GM18502 (cell line): ENCODE results near the gene KCNB1.

Experiments used
- ATAC-seq: cut with Tn5 transposase; IDR thresholded peaks from one replicate; pipeline ENCODE4 v1.9.1; 2021; ENCODE audit warnings: mild to moderate bottlenecking; ENCODE audit not compliant: unreplicated experiment, poor library complexity

The KCNB1 gene

DNA sequence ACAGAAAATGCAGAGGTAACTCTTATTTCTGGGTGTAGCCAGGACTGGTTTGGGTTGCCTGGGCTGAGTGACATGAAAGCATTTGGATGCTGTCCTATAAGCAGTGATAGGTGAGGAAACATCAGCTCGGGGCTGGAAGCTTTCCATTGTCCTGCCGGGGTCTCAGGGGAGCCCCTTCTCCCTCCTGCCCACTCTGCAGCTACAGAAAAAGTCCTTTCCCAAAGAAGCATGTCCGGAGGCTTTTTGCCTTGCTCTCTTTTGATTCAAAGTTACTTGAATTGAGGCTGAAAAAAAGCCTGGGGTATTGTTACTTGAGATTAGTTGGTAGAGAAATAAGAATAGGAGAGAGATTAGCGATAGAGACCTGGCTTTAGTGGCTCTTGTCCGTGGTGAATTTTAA lies 113.9 kb downstream of the KCNB1 start:
- no peak for ATAC-seq

DNA sequence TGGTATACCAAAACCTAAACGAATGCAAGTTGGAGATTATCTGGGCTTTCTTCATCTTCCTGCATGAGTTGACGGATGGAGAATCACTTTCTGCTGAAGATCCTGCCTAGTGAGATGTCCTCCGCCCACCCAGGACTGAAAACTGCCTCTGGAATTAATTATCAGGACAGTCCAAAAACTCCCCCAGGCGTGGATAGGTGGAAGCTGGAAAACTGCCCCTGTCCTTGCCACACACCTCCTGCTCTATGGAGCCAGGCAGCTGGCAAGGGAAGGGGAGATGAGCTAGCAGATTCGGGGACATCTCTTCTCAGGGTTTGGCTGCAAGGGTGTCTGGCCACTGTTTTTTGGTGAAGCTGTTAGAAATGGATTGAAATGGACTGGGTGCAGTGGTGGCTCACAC lies 115.4 kb downstream of the KCNB1 start:
- ATAC-seq = no peak

DNA sequence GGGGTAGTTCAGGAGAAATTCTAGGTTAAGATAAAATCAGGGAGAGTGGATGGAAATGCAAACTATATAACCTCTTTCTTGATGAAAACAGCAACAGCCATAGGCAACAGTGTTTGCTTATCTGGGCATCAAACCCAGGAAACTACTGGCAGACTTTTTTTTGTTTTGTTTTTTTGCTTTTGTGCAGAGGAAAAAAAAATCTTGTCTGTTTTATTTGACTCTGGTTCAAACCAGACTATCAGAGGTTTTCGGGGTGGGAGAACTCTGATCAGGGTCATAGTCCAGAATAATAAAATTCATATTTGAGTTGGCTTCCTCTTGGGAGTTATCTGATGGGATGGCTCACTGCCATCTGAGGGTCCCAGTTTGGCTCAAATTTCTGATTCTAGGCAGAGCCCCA lies 115.8 kb downstream of the KCNB1 start:
- no peak for ATAC-seq

DNA sequence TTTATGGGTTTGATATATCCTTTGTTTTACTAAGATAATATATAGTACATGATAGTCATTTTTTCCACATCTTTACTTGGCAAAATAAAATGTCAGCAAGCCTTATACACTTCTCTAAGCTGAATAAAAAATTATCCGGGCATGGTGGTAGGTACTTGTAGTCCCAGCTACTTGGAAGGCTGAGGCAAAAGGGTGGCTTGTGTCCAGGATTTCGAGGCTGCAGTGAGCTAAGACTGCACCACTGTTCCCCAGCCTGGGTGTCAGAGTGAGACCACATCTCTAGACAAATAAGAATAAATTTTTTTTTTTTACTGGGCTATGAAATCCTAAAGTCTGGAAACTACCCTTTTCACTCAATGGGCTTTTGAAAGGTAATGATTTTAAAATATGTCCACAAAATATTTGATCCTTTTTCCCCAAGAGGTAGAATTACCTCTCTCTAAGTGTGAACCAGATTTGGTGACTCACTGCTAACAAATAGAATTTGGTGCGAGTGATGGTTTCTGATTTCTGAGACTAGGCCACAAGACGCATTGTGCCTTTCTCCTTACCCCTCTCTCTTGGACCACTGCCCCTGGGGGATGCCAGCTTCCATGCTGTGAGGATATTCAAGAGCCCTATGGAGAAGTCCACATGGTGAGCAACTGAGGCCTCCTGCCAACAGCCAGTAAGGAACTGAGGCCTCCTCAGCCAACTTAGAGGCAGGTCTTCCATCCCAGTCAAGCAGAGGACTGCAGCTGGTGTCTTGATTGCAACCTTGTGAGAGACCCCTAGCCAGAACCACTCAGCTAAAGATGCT lies 120.4 kb downstream of the KCNB1 start:
- no peak for ATAC-seq

DNA sequence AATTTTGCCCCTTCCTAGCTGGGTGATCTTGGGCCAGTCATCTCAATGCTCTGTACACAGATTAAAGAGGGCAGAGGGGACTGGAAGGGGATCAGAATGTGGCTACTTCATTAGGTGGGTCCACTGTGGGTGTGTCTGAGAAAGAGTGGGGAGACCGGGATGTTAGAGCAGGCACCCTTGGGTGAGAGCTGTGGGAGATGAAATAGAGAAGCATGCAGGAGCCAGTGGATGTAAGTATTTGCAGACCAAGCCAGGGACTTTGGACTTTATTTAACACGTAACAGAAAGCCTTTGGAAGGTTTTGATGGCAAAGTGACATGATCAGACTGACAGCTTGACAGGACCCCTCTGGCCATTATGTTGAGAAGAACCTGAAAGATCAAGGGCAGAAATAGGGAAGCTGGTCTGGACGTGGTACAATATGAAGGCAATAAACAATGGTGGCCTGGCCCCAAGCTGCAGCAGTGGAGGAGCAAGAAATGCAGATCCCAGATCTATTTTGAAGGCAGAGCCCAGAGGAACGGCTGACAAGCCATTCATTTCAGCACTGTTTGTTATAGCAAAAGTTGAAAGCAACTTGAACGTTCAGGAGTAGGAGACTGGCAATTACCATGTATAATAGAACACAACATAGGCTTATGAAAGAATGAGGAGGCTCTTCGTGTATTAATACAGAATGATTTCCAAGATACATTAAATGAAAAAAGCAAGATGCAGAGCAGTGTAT lies 122.1 kb downstream of the KCNB1 start:
- ATAC-seq = no peak

DNA sequence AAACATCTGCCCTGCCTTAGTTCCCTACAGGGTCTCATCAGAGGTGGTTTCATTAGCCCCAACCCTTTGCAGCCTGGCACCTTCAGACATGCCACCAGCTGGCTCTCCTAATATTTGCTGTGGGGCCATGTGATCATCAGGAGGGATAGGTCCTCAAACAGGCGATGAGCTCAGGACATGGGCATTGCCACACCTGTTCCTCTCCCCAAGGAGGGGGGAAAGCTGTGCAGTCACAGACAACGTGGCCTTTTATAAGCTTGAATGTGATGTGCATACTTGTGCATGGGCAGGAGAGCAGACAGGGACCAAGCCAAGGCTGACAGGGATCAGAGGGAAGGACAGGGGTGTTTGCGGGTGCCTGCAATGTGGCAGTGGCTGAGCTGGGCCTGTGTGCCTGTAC lies 125.8 kb downstream of the KCNB1 start:
- no peak for ATAC-seq

DNA sequence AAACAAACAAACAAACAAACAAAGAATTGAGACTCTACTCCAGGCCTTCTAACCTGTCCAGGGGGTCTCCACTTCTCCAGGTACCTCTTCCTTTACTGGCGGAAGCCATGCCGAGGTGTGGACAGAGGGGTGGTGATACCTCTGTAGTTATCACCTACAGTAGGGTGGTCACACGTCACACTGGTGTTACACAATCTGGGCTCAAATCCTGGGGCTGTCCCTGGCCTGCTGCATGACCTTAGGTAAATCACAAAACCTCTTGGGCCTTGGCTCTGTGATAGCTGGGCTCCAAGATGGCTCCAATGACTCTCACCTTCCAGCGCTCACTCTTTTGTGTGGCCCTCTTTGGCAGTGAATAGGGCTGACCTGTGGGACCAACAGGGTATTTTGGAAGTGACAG lies 127.8 kb downstream of the KCNB1 start:
- ATAC-seq = no peak

DNA sequence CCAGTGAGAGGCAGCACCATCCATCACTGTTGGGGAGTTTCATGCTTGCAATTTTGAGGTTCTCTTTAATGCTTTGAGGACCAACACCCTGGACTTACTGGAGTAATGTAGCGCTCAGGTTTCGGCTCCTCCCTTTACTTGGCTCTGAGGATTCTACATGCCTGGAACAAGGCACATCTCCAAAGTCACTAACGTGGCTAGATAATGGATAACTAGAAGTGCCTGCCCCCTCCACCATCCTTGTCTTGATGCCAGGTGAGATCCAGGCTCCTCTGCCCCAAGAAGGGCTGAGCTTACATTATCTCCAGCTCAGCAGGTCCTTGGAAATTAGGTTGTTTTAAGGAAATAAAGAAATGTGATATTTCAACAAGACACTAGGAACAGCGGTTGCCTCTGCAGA lies 129.1 kb downstream of the KCNB1 start:
- no peak for ATAC-seq

DNA sequence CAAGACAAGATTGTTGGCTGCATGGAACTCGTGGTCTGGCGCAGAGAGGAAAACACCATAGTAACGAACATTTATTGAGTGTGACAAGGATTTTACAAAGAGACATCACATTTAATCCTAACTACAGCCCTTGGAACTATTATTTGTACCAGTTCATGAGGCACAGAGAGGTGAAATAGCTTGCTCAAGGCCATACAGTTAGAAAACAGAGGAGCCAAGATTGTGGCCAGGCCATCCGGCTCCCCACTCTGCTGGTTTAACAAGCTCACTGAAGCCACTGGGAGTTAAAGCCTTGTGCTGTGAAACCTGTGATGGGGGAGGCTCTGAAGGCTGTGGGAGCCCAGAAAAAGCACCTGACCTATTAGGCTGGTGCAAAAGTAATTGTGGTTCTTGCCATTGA lies 129.7 kb downstream of the KCNB1 start:
- ATAC-seq = no peak

DNA sequence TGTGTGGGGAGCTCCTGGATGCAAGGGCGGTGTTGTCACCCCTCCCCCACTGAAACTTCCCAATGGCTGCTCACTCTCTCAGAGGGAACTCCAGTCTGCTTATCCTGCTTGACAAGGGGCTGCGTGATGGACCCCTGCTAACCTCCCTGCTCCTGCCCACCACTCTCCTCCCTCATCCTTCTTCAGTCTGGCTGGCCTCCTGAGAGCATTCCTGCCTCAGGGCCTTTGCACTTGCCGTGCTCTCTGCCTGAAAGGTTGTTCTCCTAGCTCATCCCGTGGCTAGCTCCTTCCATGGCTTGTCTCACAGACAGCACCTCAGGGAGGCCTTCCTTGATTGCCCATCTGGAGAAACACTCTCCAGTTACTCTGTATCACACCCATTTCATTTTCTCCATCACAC lies 130.7 kb downstream of the KCNB1 start:
- no peak for ATAC-seq

DNA sequence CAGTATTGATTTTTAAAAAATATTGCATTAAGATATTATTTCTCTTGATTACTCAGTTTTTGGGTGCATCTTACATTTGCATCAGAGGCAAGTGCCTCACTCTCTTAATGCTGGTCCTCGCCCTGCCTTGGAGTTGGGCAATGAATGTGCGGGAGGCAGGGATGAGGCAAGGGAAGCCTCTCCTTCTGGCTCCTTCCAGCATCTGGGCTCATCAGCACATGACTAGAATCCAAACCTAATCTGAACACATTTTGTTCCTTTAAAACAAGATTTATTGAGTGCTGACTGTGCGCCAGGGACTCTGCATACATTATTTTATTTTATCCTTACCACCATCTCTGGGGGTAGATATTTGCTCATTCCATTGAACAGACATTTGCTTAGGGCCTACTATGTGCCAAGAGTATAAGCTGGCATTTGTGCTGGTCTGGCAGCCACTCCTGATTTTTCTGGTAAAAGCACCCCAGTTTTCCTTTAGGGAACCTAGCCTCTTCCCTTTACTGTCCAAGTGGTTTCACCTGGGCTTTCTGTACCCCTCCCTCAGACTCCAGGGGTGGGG lies 132.7 kb downstream of the KCNB1 start:
- ATAC-seq = no peak

DNA sequence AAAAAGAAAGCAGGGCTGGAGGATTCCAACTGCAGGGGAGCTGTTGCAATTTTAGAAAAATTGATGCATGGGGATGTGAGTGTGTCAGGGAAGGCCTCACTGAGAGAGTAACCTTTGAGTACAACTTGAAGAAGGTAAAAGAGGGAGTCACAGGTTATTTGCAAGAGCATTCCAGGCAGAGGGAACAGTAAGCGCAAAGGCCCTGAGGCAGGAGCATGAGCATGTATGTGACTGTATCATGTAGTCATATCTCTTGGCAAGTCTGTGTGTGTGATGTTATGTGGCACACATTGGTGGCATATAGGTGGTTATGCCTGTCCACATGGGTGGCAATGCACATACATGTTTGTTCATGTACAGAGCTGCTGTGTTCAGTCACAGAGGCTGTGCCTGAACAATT lies 133.4 kb downstream of the KCNB1 start:
- no peak for ATAC-seq

DNA sequence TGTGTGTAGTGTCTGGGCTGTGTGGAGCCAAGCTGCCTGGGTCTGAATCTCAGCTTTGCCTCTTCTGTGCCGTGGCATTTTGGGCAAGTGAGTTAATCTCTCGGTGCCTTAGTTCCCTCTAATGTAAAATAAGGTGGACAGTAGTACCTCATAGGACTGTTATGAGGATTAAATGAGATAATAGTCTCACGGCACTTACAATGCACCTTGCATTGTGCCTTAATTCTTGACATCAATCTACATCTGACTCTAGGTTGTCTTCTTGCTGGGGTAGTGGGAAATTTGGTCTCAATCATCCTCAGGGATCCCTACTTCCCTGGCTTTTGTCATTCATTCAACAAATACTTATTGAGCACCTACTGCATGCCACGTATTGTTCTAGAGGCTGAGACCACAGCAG lies 133.9 kb downstream of the KCNB1 start:
- no peak for ATAC-seq

DNA sequence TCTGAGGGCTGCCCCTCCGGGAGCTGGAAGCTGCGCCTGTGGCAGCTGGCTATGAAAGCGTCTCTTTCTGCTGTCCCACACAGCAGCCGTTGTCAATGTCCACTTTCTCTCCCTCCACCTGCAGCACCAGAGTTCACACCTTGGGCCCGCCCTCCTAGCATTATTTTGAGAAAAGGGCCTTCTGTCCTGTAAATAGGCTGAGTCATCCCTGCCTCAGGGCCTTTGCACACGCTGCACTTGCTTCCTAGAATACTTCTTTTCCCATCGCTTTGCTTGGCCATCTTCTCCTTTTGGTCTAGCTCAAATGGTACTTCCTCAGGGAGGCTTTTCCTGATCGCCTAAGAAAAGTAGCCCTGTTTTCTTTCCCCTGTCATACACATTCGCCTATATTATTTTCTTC lies 135.3 kb downstream of the KCNB1 start:
- no peak for ATAC-seq

DNA sequence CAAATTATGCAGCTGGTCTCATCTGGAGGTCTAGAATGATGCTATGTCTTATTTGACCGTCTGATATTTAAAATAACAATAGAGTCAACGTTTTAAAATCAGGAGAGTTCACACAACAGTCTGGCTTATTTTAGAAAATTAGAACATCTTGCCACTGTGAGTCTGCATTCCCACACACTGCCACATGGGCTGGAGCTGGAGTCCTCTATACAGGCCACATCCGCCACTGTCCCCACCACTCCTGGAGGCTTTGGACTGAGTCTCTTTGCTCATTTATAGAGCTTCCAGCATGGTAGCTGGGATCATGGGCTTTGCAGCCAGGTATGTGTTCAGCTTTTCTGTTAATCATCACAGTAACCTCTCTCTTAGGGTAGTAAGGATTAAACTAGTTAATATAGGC lies 135.8 kb downstream of the KCNB1 start:
- no peak for ATAC-seq

DNA sequence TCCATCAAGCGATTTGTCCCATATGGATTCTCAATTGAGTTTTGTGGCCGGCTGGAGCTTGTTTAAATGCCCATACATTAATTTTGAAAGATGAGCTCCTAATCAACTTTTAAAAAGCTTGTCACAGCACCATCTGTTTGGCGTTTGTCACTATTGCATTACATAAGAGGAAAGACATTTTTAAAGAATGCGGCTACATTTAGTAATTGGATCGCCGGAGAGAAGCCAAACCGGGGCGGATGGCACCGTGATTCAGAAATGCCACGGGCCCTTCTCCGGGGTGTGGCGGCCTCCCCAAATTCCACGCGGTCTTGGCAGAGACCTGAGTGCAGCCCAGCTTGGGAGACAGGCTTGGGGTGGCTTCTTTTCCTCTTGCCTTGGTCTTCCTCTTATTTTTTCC lies 136.9 kb downstream of the KCNB1 start:
- no peak for ATAC-seq

DNA sequence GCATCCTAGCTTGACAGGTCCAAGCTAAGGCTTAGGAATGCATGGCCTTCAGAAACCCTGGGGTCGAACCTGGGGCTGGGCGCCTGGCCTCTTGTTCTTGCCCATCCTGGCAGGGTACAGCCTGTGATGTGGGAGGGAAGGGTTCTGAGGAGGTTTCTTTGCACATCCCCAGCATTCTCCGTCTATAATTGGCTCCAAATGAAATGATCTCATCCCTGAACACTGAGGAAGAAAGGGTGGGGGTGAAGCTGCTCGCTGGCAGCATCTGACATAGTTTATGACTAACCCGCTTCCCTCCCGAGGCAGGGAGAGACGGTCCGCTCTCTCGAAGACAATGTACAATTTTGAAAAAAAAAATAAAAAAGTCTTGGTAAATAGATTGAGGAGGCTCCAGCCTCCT lies 137.5 kb downstream of the KCNB1 start:
- no peak for ATAC-seq

DNA sequence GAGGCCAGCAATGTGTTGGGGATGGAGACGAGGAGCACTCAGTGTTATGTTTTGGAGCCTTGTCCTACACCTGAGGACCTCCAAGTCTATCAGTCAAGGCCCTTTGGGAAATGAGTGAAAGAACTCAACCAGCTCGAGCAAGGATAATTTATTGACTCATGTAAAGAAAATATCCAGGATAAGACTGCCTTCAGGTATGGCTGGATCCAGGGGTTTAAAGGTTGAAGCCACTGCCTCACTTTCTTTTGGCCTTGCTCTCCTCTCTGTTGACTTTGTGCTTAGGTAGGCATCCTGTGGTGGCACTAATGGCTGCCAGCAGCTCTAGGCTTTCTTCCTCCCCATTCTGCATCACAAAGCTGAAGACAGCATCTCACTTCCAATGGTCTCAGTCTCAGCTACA lies 138.3 kb downstream of the KCNB1 start:
- no peak for ATAC-seq

DNA sequence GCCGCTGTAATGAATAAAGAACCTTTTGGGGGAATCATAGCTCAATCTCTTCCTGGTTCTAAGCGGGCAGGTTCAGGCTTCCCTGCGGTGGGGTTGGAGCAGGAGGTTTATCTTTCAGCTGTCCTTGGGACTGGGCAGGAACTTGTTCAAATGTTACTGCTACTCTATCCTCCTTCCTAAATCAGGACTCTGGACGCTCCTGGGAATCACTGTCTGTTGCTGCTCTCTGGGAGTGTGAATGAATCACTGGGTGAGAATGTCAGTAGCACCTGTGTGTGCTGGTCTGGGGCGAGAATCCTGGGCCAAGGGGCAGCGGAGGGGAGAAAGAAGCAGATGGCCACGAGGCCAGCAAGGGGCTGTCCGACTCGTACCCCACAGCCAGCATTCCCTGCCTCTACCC lies 139.2 kb downstream of the KCNB1 start:
- ATAC-seq = no peak

DNA sequence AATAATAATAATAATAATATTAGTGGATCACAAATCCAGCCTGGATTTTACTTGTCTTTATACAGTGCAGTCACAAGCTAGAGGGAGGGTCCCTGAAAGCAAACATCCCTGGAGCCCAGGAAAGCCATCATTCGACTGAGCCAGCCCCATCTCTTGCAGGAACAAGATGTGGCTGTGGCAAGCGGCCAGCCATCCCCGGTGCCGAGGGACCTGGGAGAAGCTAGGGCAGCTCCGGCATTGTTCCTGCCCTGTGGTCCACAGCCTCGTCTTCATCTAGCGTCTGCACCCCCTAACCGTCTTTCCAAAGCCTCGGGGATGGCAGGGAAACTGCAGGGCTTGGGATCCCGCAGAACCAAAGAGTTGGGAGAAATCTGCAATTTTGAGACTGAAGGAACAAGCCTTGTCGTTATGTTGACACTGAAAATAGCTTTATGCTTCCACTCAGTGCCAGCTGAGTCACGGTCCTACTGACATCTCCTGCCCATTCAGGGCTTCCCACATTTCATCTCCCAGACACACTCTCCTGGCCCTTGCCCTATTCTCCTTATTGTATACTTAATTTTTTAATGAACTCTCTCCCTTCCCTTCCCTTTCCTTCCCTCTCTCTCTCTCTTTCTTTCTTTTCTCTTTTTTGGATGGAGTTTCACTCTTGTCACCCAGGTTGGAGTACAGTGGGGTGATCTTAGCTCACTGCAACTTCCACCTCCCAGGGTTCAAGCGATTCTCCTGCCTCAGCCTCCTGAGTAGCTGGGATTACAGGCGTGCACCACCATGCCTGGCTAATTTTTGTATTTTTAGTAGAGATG lies 142.1 kb downstream of the KCNB1 start:
- ATAC-seq = no peak

DNA sequence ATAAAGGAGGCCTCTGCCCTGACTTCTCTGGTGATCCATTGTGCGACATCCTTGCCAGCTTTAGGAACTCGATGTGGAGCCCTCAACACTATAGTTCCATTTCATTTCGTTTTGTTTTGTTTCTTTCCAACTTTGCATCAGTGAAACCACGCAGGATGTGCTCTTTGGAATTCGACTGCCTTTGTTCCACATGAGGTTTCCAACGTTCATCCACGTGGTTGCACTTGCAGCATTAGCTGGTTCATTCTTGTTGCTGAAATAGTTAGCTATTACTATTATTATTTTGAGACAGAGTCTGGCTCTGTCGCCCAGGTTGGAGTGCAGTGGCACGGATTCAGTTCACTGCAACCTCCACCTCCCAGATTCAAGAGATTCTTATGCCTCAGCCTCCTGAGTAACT lies 143.3 kb downstream of the KCNB1 start:
- ATAC-seq = no peak
